Astrocyte of the hippocampus (primary cell): Measurements from ENCODE around the gene SPHK1.
A peak's percentile ranks its signal among the peaks of the same experiment; 100 is the strongest.

ENCODE experiments used
- DNase-seq: peaks from one replicate; pipeline ENCODE4 v3.0.0; 2011; ENCODE audit warnings: low read depth, low spot score

The SPHK1 gene

GRCh38 chr17:76407509-76407908 is 23.1 kb downstream of the SPHK1 start:
- no peak for DNase-seq

GRCh38 chr17:76408037-76408849 is 23.8 kb downstream of the SPHK1 start:
- DNase-seq = peak; percentile 75

GRCh38 chr17:76410328-76410965 is 26.0 kb downstream of the SPHK1 start:
- no peak for DNase-seq

GRCh38 chr17:76411247-76411646 is 26.8 kb downstream of the SPHK1 start:
- no peak for DNase-seq

GRCh38 chr17:76414334-76415295 is 30.2 kb downstream of the SPHK1 start:
- DNase-seq = peak; percentile 88

- DNase-seq = no peak
These were observed 31.4 kb downstream of the SPHK1 start for GRCh38 chr17:76415786-76416185.

- DNase-seq = no peak
These were observed 32.0 kb downstream of the SPHK1 start for GRCh38 chr17:76416457-76416856.

GRCh38 chr17:76416899-76417298 is 32.5 kb downstream of the SPHK1 start:
- no peak for DNase-seq

- DNase-seq = no peak
These were observed 33.2 kb downstream of the SPHK1 start for GRCh38 chr17:76417499-76418143.

- peak; percentile 25 for DNase-seq
These were observed 35.3 kb downstream of the SPHK1 start for GRCh38 chr17:76419576-76420260.

GRCh38 chr17:76420356-76421043 is 36.1 kb downstream of the SPHK1 start:
- no peak for DNase-seq

- no peak for DNase-seq
These were observed 36.6 kb downstream of the SPHK1 start for GRCh38 chr17:76421044-76421407.

- no peak for DNase-seq
These were observed 38.0 kb downstream of the SPHK1 start for GRCh38 chr17:76422406-76422805.

- no peak for DNase-seq
These were observed 38.5 kb downstream of the SPHK1 start for GRCh38 chr17:76422860-76423259.

GRCh38 chr17:76426853-76427252 is 42.4 kb downstream of the SPHK1 start:
- DNase-seq = no peak

- DNase-seq = peak; percentile 50
These were observed 43.3 kb downstream of the SPHK1 start for GRCh38 chr17:76427501-76428231.

- no peak for DNase-seq
These were observed 44.1 kb downstream of the SPHK1 start for GRCh38 chr17:76428511-76428910.

- no peak for DNase-seq
These were observed 47.1 kb downstream of the SPHK1 start for GRCh38 chr17:76431509-76431908.

- no peak for DNase-seq
These were observed 47.6 kb downstream of the SPHK1 start for GRCh38 chr17:76432004-76432403.
